ENCODE results near the gene SETBP1.
"Not testable (repeated sequence)": the region's sequence is repeated elsewhere in the genome, so short reads cannot be mapped to it uniquely, and the experiment has no call there.

SETBP1 gene

GRCh38 chr18:44788334-44788733, 107.6 kb downstream of the SETBP1 start:
- no peak for DNase-seq (ENCODE audit: extremely low read depth in 1 of 2, low read depth in 1 of 2)

- no peak for DNase-seq (ENCODE audit: extremely low read depth in 1 of 2, low read depth in 1 of 2)
Measured at GRCh38 chr18:44789710-44790109, 109.0 kb downstream of the SETBP1 start.

GRCh38 chr18:44790860-44791259, 110.2 kb downstream of the SETBP1 start:
- no peak for DNase-seq (ENCODE audit: extremely low read depth in 1 of 2, low read depth in 1 of 2)

- no peak for DNase-seq (ENCODE audit: extremely low read depth in 1 of 2, low read depth in 1 of 2)
Measured at GRCh38 chr18:44791520-44791919, 110.8 kb downstream of the SETBP1 start.

- no peak for DNase-seq (ENCODE audit: extremely low read depth in 1 of 2, low read depth in 1 of 2)
Measured at GRCh38 chr18:44792456-44793061, 111.9 kb downstream of the SETBP1 start.

- no peak for DNase-seq (ENCODE audit: extremely low read depth in 1 of 2, low read depth in 1 of 2)
Measured at GRCh38 chr18:44793194-44793593, 112.5 kb downstream of the SETBP1 start.

- no peak for DNase-seq (ENCODE audit: extremely low read depth in 1 of 2, low read depth in 1 of 2)
Measured at GRCh38 chr18:44793685-44794084, 113.0 kb downstream of the SETBP1 start.

- DNase-seq (ENCODE audit: extremely low read depth in 1 of 2, low read depth in 1 of 2) = peak in 1 of 2 donors; percentile 20
Measured at GRCh38 chr18:44795241-44795640, 114.6 kb downstream of the SETBP1 start.

- no peak for DNase-seq (ENCODE audit: extremely low read depth in 1 of 2, low read depth in 1 of 2)
Measured at GRCh38 chr18:44796429-44797428, 116.0 kb downstream of the SETBP1 start.

- DNase-seq (ENCODE audit: extremely low read depth in 1 of 2, low read depth in 1 of 2) = no peak
Measured at GRCh38 chr18:44798433-44799048, 117.9 kb downstream of the SETBP1 start.

- DNase-seq (ENCODE audit: extremely low read depth in 1 of 2, low read depth in 1 of 2) = no peak
Measured at GRCh38 chr18:44799382-44799906, 118.8 kb downstream of the SETBP1 start.

- DNase-seq (ENCODE audit: extremely low read depth in 1 of 2, low read depth in 1 of 2) = no peak
Measured at GRCh38 chr18:44799907-44800421, 119.3 kb downstream of the SETBP1 start.

GRCh38 chr18:44800766-44801165, 120.1 kb downstream of the SETBP1 start:
- not testable (repeated sequence) for DNase-seq (ENCODE audit: extremely low read depth in 1 of 2, low read depth in 1 of 2)

GRCh38 chr18:44801781-44802180, 121.1 kb downstream of the SETBP1 start:
- DNase-seq (ENCODE audit: extremely low read depth in 1 of 2, low read depth in 1 of 2) = no peak

- DNase-seq (ENCODE audit: extremely low read depth in 1 of 2, low read depth in 1 of 2) = no peak
Measured at GRCh38 chr18:44802508-44802907, 121.8 kb downstream of the SETBP1 start.

- no peak for DNase-seq (ENCODE audit: extremely low read depth in 1 of 2, low read depth in 1 of 2)
Measured at GRCh38 chr18:44803019-44803650, 122.4 kb downstream of the SETBP1 start.

GRCh38 chr18:44804033-44804432, 123.3 kb downstream of the SETBP1 start:
- DNase-seq (ENCODE audit: extremely low read depth in 1 of 2, low read depth in 1 of 2) = no peak

GRCh38 chr18:44805176-44805575, 124.5 kb downstream of the SETBP1 start:
- DNase-seq (ENCODE audit: extremely low read depth in 1 of 2, low read depth in 1 of 2) = no peak

- no peak for DNase-seq (ENCODE audit: extremely low read depth in 1 of 2, low read depth in 1 of 2)
Measured at GRCh38 chr18:44805643-44806042, 125.0 kb downstream of the SETBP1 start.

GRCh38 chr18:44807766-44808165, 127.1 kb downstream of the SETBP1 start:
- no peak for DNase-seq (ENCODE audit: extremely low read depth in 1 of 2, low read depth in 1 of 2)

Measured in stimulated activated CD8-positive, alpha-beta memory T cell treated with anti-CD3 and anti-CD28 coated beads, Interleukin-7, amount 100 ng/mL, for 48 hours (primary cell).